Activated CD4-positive, alpha-beta T cell treated with anti-CD3 and anti-CD28 coated beads for 36 hours (primary cell): Measurements from ENCODE around the gene TTC23. TPM values are rescaled to one million over a fixed set of nuclear protein-coding genes. Genes with fewer than 3 reads are reported as not detected.

Source experiments
- ATAC-seq: fragments of 200-7000 bp; cut with Tn5 transposase; one replicate; pipeline ENCODE4 v1.10.0; 2021; ENCODE audit warnings: mild to moderate bottlenecking, moderate library complexity
- CTCF ChIA-PET: fragments of 350-600 bp; sonication (Branson Sonifier 250); formaldehyde crosslinking; loops from one replicate; lab custom pipeline; 2021; ENCODE audit warnings: antibody characterized with exemption; lab: Charles Lee
- POLR2A ChIA-PET: fragments of 350-600 bp; sonication (Branson Sonifier 250); formaldehyde crosslinking; loops from one replicate; lab custom pipeline; 2021; ENCODE audit warnings: antibody characterized with exemption, inconsistent platforms; lab: Charles Lee
- DNase-seq: peaks from one replicate; pipeline ENCODE4 v3.0.0-alpha.2; 2020
- H3K27ac Mint-ChIP-seq: one replicate; pipeline ENCODE4 v1.8.0; 2021; ENCODE audit warnings: mixed read lengths
- H3K27me3 Mint-ChIP-seq: one replicate; pipeline ENCODE4 v1.8.0; 2021; ENCODE audit warnings: mixed read lengths
- H3K36me3 Mint-ChIP-seq: one replicate; pipeline ENCODE4 v1.8.0; 2021; ENCODE audit warnings: low read depth, mixed read lengths
- H3K4me1 Mint-ChIP-seq: one replicate; pipeline ENCODE4 v1.8.0; 2021; ENCODE audit warnings: mixed read lengths
- H3K4me3 Mint-ChIP-seq: one replicate; pipeline ENCODE4 v1.8.0; 2021; ENCODE audit warnings: mild to moderate bottlenecking, moderate library complexity, mixed read lengths
- H3K9me3 Mint-ChIP-seq: one replicate; pipeline ENCODE4 v1.8.0; 2021; ENCODE audit warnings: low read depth, mixed read lengths
- intact Hi-C, 2 experiments: fragments of 100-400 bp; cut with DNase I in 1 of 2; cut with micrococcal nuclease in 1 of 2; formaldehyde crosslinking; loops; one replicate each; pipeline versions ENCODE4 v1.14.2 to v1.15.1; 2022 to 2024; cut with DNase I, micrococcal nuclease
- total RNA-seq, 2 experiments: library from RNA; stranded (reverse); gene quantifications; one replicate each; pipeline ENCODE4 v1.2.3, GENCODE V29; 2021

The TTC23 gene
- total RNA-seq, 2 experiments from 2014 or later = 5.5 to 9.0 TPM

GRCh38 chr15:99174567-99175395, 74.6 kb downstream of the TTC23 start:
- no peak for ATAC-seq
- H3K4me3 Mint-ChIP-seq = no peak overlapping the region
- CTCF ChIA-PET = no interaction called here
- DNase-seq = no peak
- no peaks in the 10 kb centered on the region for H3K4me1 Mint-ChIP-seq
- H3K27ac Mint-ChIP-seq = no peak overlapping the region
- no peaks in the 10 kb centered on the region for H3K36me3 Mint-ChIP-seq
- intact Hi-C loops = no loop called here
- H3K27me3 Mint-ChIP-seq = no peaks in the 10 kb centered on the region
- H3K9me3 Mint-ChIP-seq = no peaks in the 10 kb centered on the region
- POLR2A ChIA-PET = no interaction called here

- DNase-seq = no peak
- intact Hi-C loops = no loop called here
- CTCF ChIA-PET = interaction anchor here (0.8 kb wide), 1 partner anchor 10 kb away, joined by 3 read pairs; no protein-coding TSS in a partner anchor
- Mint-ChIP-seq H3K4me3 (no peak overlapping the region), H3K36me3 (no peaks in the 10 kb centered on the region), H3K27ac (no peak overlapping the region), H3K9me3 (no peaks in the 10 kb centered on the region), H3K4me1 (no peaks in the 10 kb centered on the region), H3K27me3 (no peaks in the 10 kb centered on the region)
- no peak for ATAC-seq
- POLR2A ChIA-PET = no interaction called here
Measured at GRCh38 chr15:99172989-99173388, 76.4 kb downstream of the TTC23 start.

GRCh38 chr15:99172171-99172570, 77.2 kb downstream of the TTC23 start:
- no peak overlapping the region for H3K4me3 Mint-ChIP-seq
- DNase-seq (no peak), ATAC-seq (no peak)
- H3K27ac Mint-ChIP-seq = no peak overlapping the region
- no peaks in the 10 kb centered on the region for H3K27me3 Mint-ChIP-seq
- H3K9me3 Mint-ChIP-seq = no peaks in the 10 kb centered on the region
- intact Hi-C loops = no loop called here
- no peaks in the 10 kb centered on the region for H3K36me3 Mint-ChIP-seq
- CTCF ChIA-PET = no interaction called here
- no peaks in the 10 kb centered on the region for H3K4me1 Mint-ChIP-seq
- POLR2A ChIA-PET = no interaction called here

GRCh38 chr15:99170476-99171065, 78.8 kb downstream of the TTC23 start:
- Mint-ChIP-seq H3K27me3 (no peaks in the 10 kb centered on the region), H3K4me3 (no peak overlapping the region), H3K36me3 (no peaks in the 10 kb centered on the region), H3K4me1 (no peaks in the 10 kb centered on the region), H3K9me3 (no peaks in the 10 kb centered on the region), H3K27ac (no peak overlapping the region)
- POLR2A ChIA-PET = no interaction called here
- ATAC-seq (no peak), DNase-seq (no peak)
- CTCF ChIA-PET = interaction anchor here (0.7 kb wide), 1 partner anchor 97 kb away, joined by 3 read pairs; no protein-coding TSS in a partner anchor
- intact Hi-C loops = no loop called here

DNA sequence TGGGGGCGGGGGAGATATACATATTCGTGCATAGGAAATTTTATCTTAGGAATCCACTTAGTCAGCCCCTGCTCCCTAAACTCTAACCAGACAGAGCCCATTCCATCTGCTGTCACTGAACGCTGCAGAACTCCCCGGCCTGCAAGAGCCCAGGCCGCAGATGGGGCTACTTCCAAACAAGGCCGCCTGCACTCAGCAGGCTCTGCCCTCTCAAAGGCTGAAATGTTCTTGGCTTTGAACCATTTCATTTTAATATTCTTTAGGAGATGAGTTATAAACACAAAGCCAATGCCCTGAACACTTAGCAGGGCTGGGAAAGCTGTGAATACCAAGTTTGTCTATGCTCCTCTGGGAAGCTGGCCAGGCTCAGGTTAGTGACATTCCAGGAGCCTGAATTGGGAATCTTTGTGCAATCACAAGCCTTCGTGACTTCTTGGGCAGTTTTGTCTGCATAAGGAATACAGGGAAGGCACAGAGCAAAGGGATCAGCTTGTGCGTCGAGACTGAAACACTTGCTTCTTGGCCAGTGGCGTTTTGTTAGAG, 79.5 kb downstream of the TTC23 start:
- ChIA-PET CTCF (interaction anchor here (0.7 kb wide), 1 partner anchor 30 kb away, joined by 3 read pairs; no protein-coding TSS in a partner anchor), POLR2A (no interaction called here)
- Mint-ChIP-seq H3K27ac (no peak overlapping the region), H3K36me3 (no peaks in the 10 kb centered on the region), H3K4me3 (no peak overlapping the region), H3K27me3 (no peaks in the 10 kb centered on the region), H3K4me1 (no peaks in the 10 kb centered on the region), H3K9me3 (no peaks in the 10 kb centered on the region)
- DNase-seq (no peak), ATAC-seq (no peak)
- intact Hi-C loops = no loop called here

- H3K4me1 Mint-ChIP-seq = peaks cover 7% of the 10 kb centered on the region
- H3K4me3 Mint-ChIP-seq = no peak overlapping the region
- H3K27me3 Mint-ChIP-seq = no peaks in the 10 kb centered on the region
- DNase-seq (no peak), ATAC-seq (no peak)
- H3K9me3 Mint-ChIP-seq = no peaks in the 10 kb centered on the region
- intact Hi-C loops = no loop called here
- no peaks in the 10 kb centered on the region for H3K36me3 Mint-ChIP-seq
- ChIA-PET CTCF (interaction anchor here (0.7 kb wide), 1 partner anchor 29 kb away, joined by 3 read pairs; no protein-coding TSS in a partner anchor), POLR2A (no interaction called here)
- H3K27ac Mint-ChIP-seq = no peak overlapping the region
Measured at GRCh38 chr15:99168601-99169580, 80.5 kb downstream of the TTC23 start.

DNA sequence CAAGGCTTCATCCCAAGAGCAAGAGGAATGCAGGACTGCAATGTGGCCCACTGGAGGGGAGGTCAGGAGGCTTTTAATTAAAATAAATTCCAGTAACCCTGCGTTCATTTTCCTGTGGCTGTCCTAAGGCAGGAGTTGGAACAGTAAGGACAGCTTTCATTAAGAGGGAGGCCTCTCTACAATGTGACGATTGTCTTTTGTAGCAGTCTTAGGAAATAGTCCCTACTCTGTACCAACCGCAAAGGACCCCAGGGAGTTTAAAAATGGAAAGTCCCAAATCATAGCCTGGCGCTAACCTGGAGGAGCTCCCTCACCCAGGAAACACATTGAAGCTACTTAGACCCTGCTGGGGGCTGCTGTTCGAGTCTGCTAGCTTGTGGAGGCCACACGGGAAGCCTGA, 81.7 kb downstream of the TTC23 start:
- Mint-ChIP-seq H3K27ac (no peak overlapping the region), H3K27me3 (no peaks in the 10 kb centered on the region), H3K9me3 (no peaks in the 10 kb centered on the region), H3K4me1 (peaks cover 18% of the 10 kb centered on the region), H3K36me3 (no peaks in the 10 kb centered on the region), H3K4me3 (no peak overlapping the region)
- CTCF ChIA-PET = no interaction called here
- intact Hi-C loops = no loop called here
- ATAC-seq (no peak), DNase-seq (no peak)
- POLR2A ChIA-PET = no interaction called here

DNA sequence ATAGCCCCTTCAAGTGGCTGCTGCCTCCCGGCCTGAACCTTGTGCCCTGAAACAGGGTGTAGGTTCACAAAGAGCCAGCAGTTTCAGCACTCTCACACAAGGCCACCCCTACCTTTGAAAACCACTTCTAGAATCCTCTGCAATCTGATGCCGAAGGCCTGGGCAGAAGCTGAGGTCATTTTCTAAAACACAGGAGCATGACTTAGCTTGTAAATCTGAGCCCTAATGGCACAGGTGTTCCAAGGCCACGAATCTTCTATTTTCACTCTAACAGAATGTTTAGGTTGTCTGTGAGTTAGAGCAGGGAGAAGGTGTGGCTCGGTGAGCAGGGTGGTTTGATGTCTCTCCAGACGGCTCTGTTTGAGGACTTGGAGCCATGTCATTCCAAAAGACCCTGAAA, 82.2 kb downstream of the TTC23 start:
- CTCF ChIA-PET = interaction anchor here (1.0 kb wide), 1 partner anchor 67 kb away, joined by 3 read pairs; no protein-coding TSS in a partner anchor
- intact Hi-C loops = no loop called here

DNA sequence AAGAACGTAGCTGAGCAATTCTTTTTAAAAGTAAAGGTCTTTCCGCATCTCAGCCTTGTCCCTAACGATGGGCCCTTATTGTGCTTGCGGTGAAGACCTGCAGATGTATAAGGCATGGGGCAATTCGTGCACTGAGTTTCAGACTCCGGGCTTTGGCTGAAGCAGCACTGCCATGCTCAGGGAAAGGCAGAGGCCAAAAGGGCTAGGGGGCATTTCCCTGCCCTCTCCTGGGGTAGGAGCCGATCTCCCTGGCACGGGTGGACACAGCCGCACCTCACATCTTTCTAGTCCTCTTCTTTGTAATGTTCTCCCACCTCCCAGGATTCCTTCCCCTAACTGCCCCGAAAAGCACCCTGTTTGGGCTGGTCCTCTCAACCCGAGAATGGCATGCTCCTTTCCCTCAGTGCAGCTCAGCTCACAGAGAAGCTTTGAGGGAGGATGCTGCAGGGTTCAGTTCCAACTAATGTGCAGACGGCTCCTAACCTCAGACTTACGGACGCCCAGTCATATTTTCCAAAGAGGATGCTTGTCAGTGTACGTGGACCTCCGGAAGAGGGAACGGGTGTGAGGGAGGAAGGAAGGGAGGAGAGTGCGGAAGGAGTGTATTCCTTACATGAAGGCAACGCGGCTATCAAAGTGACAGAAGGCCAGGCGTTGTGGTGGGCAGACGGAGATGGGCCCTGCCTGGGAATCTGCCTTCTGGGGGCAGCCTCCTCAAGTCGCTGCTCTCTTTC, 83.3 kb downstream of the TTC23 start:
- H3K27me3 Mint-ChIP-seq = no peaks in the 10 kb centered on the region
- H3K9me3 Mint-ChIP-seq = no peaks in the 10 kb centered on the region
- H3K4me1 Mint-ChIP-seq = peaks cover 18% of the 10 kb centered on the region
- H3K36me3 Mint-ChIP-seq = no peaks in the 10 kb centered on the region
- intact Hi-C loops = no loop called here
- ChIA-PET CTCF (interaction anchor here (1.0 kb wide), 1 partner anchor 66 kb away, joined by 3 read pairs; no protein-coding TSS in a partner anchor), POLR2A (no interaction called here)
- no peak for ATAC-seq
- no peak overlapping the region for H3K4me3 Mint-ChIP-seq
- no peak for DNase-seq
- H3K27ac Mint-ChIP-seq = no peak overlapping the region

More for the DNA sequence above, 82.2 kb downstream of the TTC23 start:
- Mint-ChIP-seq H3K4me1 (peaks cover 18% of the 10 kb centered on the region), H3K27ac (no peak overlapping the region), H3K27me3 (no peaks in the 10 kb centered on the region), H3K4me3 (no peak overlapping the region), H3K36me3 (no peaks in the 10 kb centered on the region), H3K9me3 (no peaks in the 10 kb centered on the region)
- POLR2A ChIA-PET = no interaction called here
- ATAC-seq (no peak), DNase-seq (no peak)

DNA sequence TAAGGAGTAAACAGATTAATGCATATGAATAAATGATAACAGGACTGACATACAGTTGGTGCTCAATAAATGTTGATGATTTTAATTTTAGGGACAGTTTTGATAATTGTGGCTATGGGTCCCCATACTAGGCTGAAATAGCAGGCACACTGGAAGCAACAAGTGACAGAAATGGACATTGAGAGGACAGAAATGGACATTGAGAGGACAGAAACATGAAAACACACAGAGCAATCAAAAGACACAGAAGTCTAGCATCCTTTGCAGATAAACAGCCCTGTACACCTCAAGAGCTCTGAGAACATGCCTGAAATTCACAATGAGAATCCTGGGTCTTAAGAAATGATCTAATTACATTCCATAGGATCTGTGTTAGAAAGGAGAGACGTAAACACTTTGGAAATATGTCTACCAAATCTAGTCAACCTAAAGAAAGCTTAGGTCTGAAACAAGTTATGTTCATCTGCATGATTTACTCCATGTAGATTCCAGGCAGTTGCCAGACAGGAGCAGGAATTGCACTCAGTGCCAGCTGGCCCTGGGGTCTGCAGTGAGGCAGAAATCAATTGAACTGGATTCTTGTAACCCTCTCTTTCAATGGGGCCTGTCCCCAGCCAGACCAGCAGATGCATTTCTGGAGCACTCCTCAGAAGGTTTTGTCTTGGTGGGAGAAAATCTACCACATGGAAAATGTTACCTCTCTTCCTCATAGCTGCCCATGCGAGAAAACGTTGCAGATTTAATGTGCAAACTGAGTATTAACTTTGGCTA, 84.2 kb downstream of the TTC23 start:
- DNase-seq = no peak
- Mint-ChIP-seq H3K4me3 (no peak overlapping the region), H3K27me3 (no peaks in the 10 kb centered on the region), H3K9me3 (no peaks in the 10 kb centered on the region), H3K27ac (no peak overlapping the region), H3K4me1 (peaks cover 18% of the 10 kb centered on the region), H3K36me3 (no peaks in the 10 kb centered on the region)
- intact Hi-C loops = no loop called here
- POLR2A ChIA-PET = no interaction called here
- ATAC-seq = no peak
- CTCF ChIA-PET = no interaction called here
